Trophoblast cell (in vitro differentiated cells and primary cell): ENCODE data around the gene ACSL1.

ENCODE experiments used
- DNase-seq, 2 donors: peaks; one replicate each; pipeline ENCODE4 v3.0.0-alpha.2; 2016
- H2AFZ ChIP-seq: 2 replicates; pipeline ENCODE4 v1.6.1; 2013; ENCODE audit warnings: low read length, moderate library complexity, mild to moderate bottlenecking; ENCODE audit not compliant: insufficient read depth, poor library complexity
- H2AK5ac ChIP-seq: 2 replicates; pipeline ENCODE4 v1.6.1; 2013; ENCODE audit warnings: mild to moderate bottlenecking, low read length
- H2BK120ac ChIP-seq: 2 replicates; pipeline ENCODE4 v1.6.1; 2013; ENCODE audit warnings: low read length, mild to moderate bottlenecking, moderate library complexity; ENCODE audit not compliant: insufficient read depth, poor library complexity
- H2BK12ac ChIP-seq: 2 replicates; pipeline ENCODE4 v1.6.1; 2013; ENCODE audit warnings: mild to moderate bottlenecking, low read length, moderate library complexity
- H2BK5ac ChIP-seq: 2 replicates; pipeline ENCODE4 v1.6.1; 2013; ENCODE audit warnings: low read length, low read depth, moderate library complexity, mild to moderate bottlenecking; ENCODE audit not compliant: poor library complexity
- H3K14ac ChIP-seq: 2 replicates; pipeline ENCODE4 v1.6.1; 2013; ENCODE audit warnings: mild to moderate bottlenecking, low read length
- H3K18ac ChIP-seq: 2 replicates; pipeline ENCODE4 v1.6.1; 2013; ENCODE audit warnings: mild to moderate bottlenecking, low read length
- H3K23ac ChIP-seq: 2 replicates; pipeline ENCODE4 v1.6.1; 2013; ENCODE audit warnings: low read length
- H3K27ac ChIP-seq: 2 replicates; pipeline ENCODE4 v1.5.1; 2013; ENCODE audit warnings: low read depth, mild to moderate bottlenecking, inconsistent platforms, low read length, moderate library complexity
- H3K27me3 ChIP-seq: 2 replicates; pipeline ENCODE4 v1.6.1; 2013; ENCODE audit warnings: inconsistent platforms, mild to moderate bottlenecking, low read length, moderate library complexity; ENCODE audit not compliant: insufficient read depth
- H3K36me3 ChIP-seq, 2 experiments: 1 replicate in 1 of 2; 2 replicates in 1 of 2; pipeline ENCODE4 v1.6.1; 2013; ENCODE audit warnings: low read length in 2 of 2, mild to moderate bottlenecking in 2 of 2, moderate library complexity in 1 of 2; ENCODE audit not compliant: insufficient read depth in 2 of 2, control insufficient read depth in 1 of 2
- H3K4ac ChIP-seq: 2 replicates; pipeline ENCODE4 v1.6.1; 2013; ENCODE audit warnings: low read depth, mild to moderate bottlenecking, low read length, moderate library complexity
- H3K4me1 ChIP-seq, 2 experiments: 1 replicate in 1 of 2; 2 replicates in 1 of 2; pipeline ENCODE4 v1.6.1; 2013; ENCODE audit warnings: low read length in 2 of 2, mild to moderate bottlenecking in 2 of 2, moderate library complexity in 1 of 2; ENCODE audit not compliant: insufficient read depth in 2 of 2, control insufficient read depth in 1 of 2
- H3K4me2 ChIP-seq: 2 replicates; pipeline ENCODE4 v1.6.1; 2013; ENCODE audit warnings: inconsistent platforms, mild to moderate bottlenecking, low read length, moderate library complexity
- H3K4me3 ChIP-seq: 2 replicates; pipeline ENCODE4 v1.5.1; 2013; ENCODE audit warnings: mild to moderate bottlenecking, low read depth, low read length, inconsistent platforms
- H3K79me1 ChIP-seq: one replicate; pipeline ENCODE4 v1.6.1; 2013; ENCODE audit warnings: low read length
- H3K79me2 ChIP-seq: 2 replicates; pipeline ENCODE4 v1.6.1; 2013; ENCODE audit warnings: low read length, mild to moderate bottlenecking; ENCODE audit not compliant: control insufficient read depth, insufficient read depth, poor library complexity
- H3K9ac ChIP-seq: 2 replicates; pipeline ENCODE4 v1.6.1; 2013; ENCODE audit warnings: mild to moderate bottlenecking, low read length
- H3K9me3 ChIP-seq: 2 replicates; pipeline ENCODE4 v1.6.1; 2013; ENCODE audit warnings: low read depth, mild to moderate bottlenecking, control low read depth, inconsistent platforms, low read length; ENCODE audit not compliant: insufficient read depth
- H4K12ac ChIP-seq: 2 replicates; pipeline ENCODE4 v1.6.1; 2013; ENCODE audit warnings: low read depth, mild to moderate bottlenecking, low read length, moderate library complexity
- H4K8ac ChIP-seq: 2 replicates; pipeline ENCODE4 v1.6.1; 2013; ENCODE audit warnings: low read depth, mild to moderate bottlenecking, low read length, moderate library complexity
- H4K91ac ChIP-seq: one replicate; pipeline ENCODE4 v1.6.1; 2013; ENCODE audit warnings: low read depth, mild to moderate bottlenecking, low read length, moderate library complexity
- WGBS: extraction: QIAGEN DNeasy Blood & Tissue Kit; methylation state at CpG from one replicate; pipeline ENCODE4 v1.1.7; 2013; ENCODE audit warnings: missing lambda C conversion rate; ENCODE audit not compliant: insufficient read length, insufficient coverage; ENCODE audit errors: extremely low coverage; 5-methylcytosine and 5-hydroxymethylcytosine counted together

Gene ACSL1

DNA sequence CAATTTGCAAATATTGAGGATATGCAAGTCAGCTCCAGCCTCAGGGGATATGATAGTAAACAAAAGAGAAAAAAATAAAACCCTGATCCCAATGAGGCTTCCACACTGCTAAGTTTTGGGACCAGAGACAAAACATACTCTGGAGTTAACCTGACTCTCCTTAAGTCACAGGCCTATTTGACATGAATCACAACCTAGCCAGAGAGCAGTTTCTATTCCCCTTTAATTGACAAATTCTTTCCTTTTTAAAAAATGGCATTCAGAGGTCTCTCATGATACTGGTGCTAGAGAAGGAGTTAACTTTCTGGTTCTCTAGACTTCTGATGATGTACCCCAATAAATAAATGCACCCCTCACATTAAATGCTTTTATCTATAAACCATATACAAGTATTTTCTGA lies 8.8 kb downstream of the ACSL1 start:
- no peaks in the 10 kb centered on the region for H3K79me1 ChIP-seq
- H2BK5ac ChIP-seq: no peak overlapping the region
- H4K8ac ChIP-seq: no peak overlapping the region
- H3K9ac ChIP-seq: no peak overlapping the region
- no peak overlapping the region for H2BK12ac ChIP-seq
- H2AFZ ChIP-seq: no peak overlapping the region
- H3K18ac ChIP-seq: no peak overlapping the region
- no peak overlapping the region for H3K4me3 ChIP-seq
- peaks cover 17 to 31% of the 10 kb centered on the region in 2 experiments for H3K4me1 ChIP-seq
- no peak overlapping the region for H3K14ac ChIP-seq
- H3K79me2 ChIP-seq: no peaks in the 10 kb centered on the region
- H3K4me2 ChIP-seq: no peak overlapping the region
- no peak overlapping the region for H2AK5ac ChIP-seq
- no peaks in the 10 kb centered on the region for H3K27me3 ChIP-seq
- H3K4ac ChIP-seq: no peak overlapping the region
- H2BK120ac ChIP-seq: no peak overlapping the region
- no peak overlapping the region for H4K12ac ChIP-seq
- H3K27ac ChIP-seq: no peak overlapping the region
- H3K23ac ChIP-seq: no peak overlapping the region
- H3K9me3 ChIP-seq: no peaks in the 10 kb centered on the region
- DNase-seq: no peak
- H3K36me3 ChIP-seq: no peaks in the 10 kb centered on the region
- H4K91ac ChIP-seq: no peak overlapping the region

DNA sequence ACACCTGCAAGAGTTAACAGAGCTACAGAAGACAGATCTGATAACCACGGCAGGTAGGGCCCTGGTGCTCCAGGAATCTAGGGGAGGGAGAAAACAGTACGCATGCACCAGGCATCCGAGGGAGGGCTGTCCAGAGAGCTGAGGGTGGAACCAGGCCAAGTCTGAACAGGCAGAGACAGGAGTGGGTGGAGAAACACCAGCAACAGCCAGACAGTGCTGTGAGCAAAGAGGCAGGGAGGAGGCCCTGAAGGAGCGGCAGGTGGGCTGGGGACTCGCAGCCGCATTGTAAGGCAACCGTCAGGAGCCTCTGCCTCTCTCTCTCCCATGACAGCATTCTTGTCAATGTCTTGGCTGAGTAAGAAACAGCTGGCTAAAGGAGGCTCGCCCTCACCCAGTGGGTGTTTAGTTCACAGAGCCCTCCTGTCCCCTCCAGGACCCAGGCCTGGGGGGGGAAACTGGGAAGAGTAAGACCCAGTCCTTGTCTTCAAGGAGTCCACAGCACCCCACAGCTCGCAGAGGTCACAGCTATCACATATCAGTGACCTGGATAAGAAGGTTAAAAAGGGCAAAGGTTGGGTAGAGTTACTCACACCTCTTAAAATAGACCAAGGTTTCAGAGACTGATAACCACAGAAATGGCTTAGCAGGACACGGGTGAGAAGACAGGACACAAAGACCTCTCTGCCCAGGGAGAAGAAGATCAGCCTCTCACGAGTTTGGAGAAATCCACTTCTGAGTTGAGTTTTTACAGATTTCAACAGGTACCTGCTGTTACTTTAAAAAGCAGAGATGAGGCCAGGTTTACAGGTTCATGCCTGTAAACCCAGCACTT lies 10.5 kb downstream of the ACSL1 start:
- no CpG with 5 or more reads among the region's 11 CpGs for WGBS
- Histone ChIP-seq H3K36me3 (no peaks in the 10 kb centered on the region), H3K4ac (no peak overlapping the region), H3K18ac (no peak overlapping the region), H4K12ac (no peak overlapping the region), H3K9me3 (no peaks in the 10 kb centered on the region), H2BK12ac (no peak overlapping the region), H3K27me3 (no peaks in the 10 kb centered on the region), H3K4me1 (peaks cover 17 to 36% of the 10 kb centered on the region in 2 experiments), H3K79me1 (peaks cover 2% of the 10 kb centered on the region), H3K4me3 (no peak overlapping the region), H3K27ac (peak overlapping the region; percentile 48), H3K9ac (no peak overlapping the region), H4K8ac (no peak overlapping the region), H2BK5ac (no peak overlapping the region), H3K4me2 (peak overlapping the region; percentile 4), H2BK120ac (no peak overlapping the region), H3K79me2 (peaks cover 4% of the 10 kb centered on the region), H4K91ac (no peak overlapping the region), H3K14ac (no peak overlapping the region), H2AK5ac (no peak overlapping the region), H2AFZ (no peak overlapping the region), H3K23ac (no peak overlapping the region)
- DNase-seq: peak; percentile 92 to 93

DNA sequence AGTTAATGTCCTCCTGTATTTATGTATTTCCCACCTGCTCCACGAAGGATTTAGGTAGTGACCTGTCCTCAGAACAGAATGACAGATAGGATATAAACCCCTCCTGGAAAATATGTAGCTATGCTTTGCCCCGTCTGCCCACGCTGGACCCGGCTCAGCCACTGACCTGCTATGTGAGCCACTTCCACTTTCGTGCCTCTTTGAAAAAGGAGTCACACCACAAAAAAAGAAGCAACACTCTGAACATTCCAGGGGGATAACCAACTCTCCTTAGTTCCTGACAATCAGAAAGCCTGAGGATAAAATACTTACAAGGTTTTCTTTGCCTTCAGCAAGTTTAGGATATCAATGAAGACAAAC lies 11.1 kb downstream of the ACSL1 start:
- Histone ChIP-seq H3K9me3 (no peaks in the 10 kb centered on the region), H4K8ac (no peak overlapping the region), H3K79me2 (peaks cover 4% of the 10 kb centered on the region), H2AK5ac (no peak overlapping the region), H3K27me3 (no peaks in the 10 kb centered on the region), H3K18ac (no peak overlapping the region), H3K14ac (no peak overlapping the region), H3K4me3 (no peak overlapping the region), H3K36me3 (no peaks in the 10 kb centered on the region), H4K12ac (no peak overlapping the region), H3K4me2 (peak overlapping the region; percentile 21), H3K9ac (no peak overlapping the region), H3K4ac (no peak overlapping the region), H2BK12ac (no peak overlapping the region), H3K27ac (peak overlapping the region; percentile 62), H3K4me1 (peaks cover 17 to 36% of the 10 kb centered on the region in 2 experiments), H2AFZ (no peak overlapping the region), H4K91ac (no peak overlapping the region), H2BK120ac (no peak overlapping the region), H3K79me1 (peaks cover 2% of the 10 kb centered on the region), H2BK5ac (no peak overlapping the region), H3K23ac (no peak overlapping the region)
- no peak for DNase-seq
- WGBS: no CpG with 5 or more reads among the region's 5 CpGs

DNA sequence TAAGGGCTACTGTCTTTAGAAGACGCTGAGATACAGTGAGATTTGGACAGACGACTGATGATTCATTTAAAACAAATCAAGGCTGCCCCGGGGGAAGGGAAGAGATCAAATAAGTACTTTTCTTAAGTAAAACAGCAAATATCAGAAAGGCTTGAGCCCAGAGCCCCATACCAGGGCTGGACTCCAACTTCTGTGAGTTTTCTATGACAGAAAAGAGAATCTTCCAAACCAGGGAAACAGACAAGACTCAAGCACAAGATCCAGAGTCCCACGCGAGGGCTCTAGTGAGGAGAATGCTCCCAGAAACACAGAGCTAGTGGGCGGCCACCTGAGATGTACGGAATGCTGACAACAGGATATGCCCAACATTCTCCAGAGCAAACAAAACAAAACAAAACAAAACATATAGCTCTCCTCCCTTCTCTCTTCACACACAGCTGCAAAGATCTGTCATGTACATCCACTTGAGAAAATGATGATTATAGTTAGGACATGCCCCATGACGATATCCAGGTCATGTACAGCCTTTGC lies 13.1 kb downstream of the ACSL1 start:
- peaks cover 4% of the 10 kb centered on the region for H3K79me2 ChIP-seq
- H3K27ac ChIP-seq: peak overlapping the region; percentile 42
- WGBS: no CpG with 5 or more reads among the region's 8 CpGs

More for the DNA sequence above, 13.1 kb downstream of the ACSL1 start:
- Histone ChIP-seq H2BK5ac (no peak overlapping the region), H3K79me1 (peaks cover 2% of the 10 kb centered on the region), H3K23ac (no peak overlapping the region), H3K4ac (no peak overlapping the region), H3K4me1 (peaks cover 17 to 33% of the 10 kb centered on the region in 2 experiments), H3K4me2 (peak overlapping the region; percentile 13), H2AFZ (no peak overlapping the region), H2BK12ac (no peak overlapping the region), H2BK120ac (peak overlapping the region; percentile 15), H3K9me3 (no peaks in the 10 kb centered on the region), H2AK5ac (no peak overlapping the region), H4K8ac (no peak overlapping the region), H3K18ac (no peak overlapping the region), H3K36me3 (no peaks in the 10 kb centered on the region), H4K91ac (no peak overlapping the region), H3K14ac (no peak overlapping the region), H3K9ac (no peak overlapping the region), H3K27me3 (no peaks in the 10 kb centered on the region), H4K12ac (no peak overlapping the region), H3K4me3 (no peak overlapping the region)
- DNase-seq: peak in 1 of 2 donors; percentile 34
